Measurements from ENCODE around the gene RHOBTB3. TPM values are rescaled to one million over a fixed set of nuclear protein-coding genes. Genes with fewer than 3 reads are reported as not detected.

The RHOBTB3 gene
- total RNA-seq, 2 donors from 2014 or later = 56.2 to 89.9 TPM

Other genes with a start within 250 kb of the RHOBTB3 start
- gene SKIC3, start 176.4 kb upstream of the RHOBTB3 start, total RNA-seq = 10 to 100 TPM; 32.1 to 39.3 TPM
- 1 to 10 TPM; 3.7 to 6.0 TPM for gene ARSK, start 176.2 kb upstream of the RHOBTB3 start, total RNA-seq
- not detected for gene GPR150, start 111.2 kb upstream of the RHOBTB3 start, total RNA-seq
- gene RFESD, start 84.6 kb upstream of the RHOBTB3 start, total RNA-seq = 1 to 10 TPM; 1.9 to 2.5 TPM
- gene SPATA9, start 48.3 kb upstream of the RHOBTB3 start, total RNA-seq = under 1 TPM in 1 of 2 donors, not detected in 1; 0.30 TPM
- 100 to 1,000 TPM; 151 to 173 TPM for gene GLRX, start 91.4 kb downstream of the RHOBTB3 start, total RNA-seq
- 10 to 100 TPM; 28.8 to 29.1 TPM for gene ELL2, start 230.5 kb downstream of the RHOBTB3 start, total RNA-seq